ENCODE results near the gene MED16. TPM values are rescaled to one million over a fixed set of nuclear protein-coding genes. Genes with fewer than 3 reads are reported as not detected.

The MED16 gene
- total and polyA plus RNA-seq, 2 donors (not counting 1 experiment from before 2014, with no cell fraction given) = 19.3 to 35.0 TPM

DNA sequence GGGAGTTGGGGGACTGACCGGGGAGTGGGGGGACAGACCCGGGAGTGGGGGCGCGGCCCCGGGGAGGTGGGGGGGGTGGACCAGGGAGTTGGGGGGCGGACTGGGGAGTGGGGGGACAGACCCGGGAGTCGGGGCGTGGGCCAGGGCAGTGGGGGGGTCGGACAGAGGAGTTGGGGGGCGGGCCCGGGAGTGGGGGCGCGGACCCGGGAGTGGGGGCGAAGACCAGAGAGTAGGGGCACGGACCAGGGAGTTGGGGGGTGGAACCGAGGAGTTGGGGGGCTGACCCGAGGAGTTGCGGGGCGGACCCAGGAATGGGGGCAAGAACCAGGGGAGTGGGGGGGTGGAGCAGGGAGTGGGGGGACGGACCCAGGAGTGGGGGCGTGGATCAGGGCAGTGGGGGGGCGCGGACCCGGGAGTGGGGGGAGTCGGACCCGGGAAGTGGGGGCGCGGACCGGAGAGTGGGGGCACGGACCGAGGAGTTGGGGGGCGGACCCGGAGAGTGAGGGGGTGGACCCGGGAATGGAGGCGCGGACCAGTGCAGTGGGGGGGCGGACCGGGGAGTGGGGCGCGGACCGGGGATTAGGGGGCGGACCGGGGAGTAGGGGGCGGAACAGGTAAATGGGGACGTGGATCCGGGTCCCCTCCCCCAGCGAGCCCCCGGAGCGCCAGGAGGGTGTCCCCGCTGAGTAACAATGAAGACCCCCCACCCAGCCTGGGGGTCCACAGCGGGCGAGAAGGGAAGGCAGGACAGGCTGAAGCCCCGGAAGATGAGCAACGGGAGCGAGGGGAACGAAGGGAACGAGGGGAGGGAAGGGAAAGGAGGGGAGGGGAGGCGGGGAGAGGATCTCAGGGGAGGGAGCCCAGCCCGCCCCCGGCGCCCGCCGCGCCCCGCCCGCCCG lies 19.4 kb upstream of the MED16 start:
- H3K79me2 ChIP-seq (ENCODE audit: control insufficient read depth, insufficient read depth, low read length) = peaks cover 12% of the 10 kb centered on the region
- TF ChIP-seq, protein P1, sequence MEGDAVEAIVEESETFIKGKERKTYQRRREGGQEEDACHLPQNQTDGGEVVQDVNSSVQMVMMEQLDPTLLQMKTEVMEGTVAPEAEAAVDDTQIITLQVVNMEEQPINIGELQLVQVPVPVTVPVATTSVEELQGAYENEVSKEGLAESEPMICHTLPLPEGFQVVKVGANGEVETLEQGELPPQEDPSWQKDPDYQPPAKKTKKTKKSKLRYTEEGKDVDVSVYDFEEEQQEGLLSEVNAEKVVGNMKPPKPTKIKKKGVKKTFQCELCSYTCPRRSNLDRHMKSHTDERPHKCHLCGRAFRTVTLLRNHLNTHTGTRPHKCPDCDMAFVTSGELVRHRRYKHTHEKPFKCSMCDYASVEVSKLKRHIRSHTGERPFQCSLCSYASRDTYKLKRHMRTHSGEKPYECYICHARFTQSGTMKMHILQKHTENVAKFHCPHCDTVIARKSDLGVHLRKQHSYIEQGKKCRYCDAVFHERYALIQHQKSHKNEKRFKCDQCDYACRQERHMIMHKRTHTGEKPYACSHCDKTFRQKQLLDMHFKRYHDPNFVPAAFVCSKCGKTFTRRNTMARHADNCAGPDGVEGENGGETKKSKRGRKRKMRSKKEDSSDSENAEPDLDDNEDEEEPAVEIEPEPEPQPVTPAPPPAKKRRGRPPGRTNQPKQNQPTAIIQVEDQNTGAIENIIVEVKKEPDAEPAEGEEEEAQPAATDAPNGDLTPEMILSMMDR (conservative IDR thresholded peaks at IDR 0.05 in 1 of 2, IDR thresholded peaks at IDR 0.05 in 1 of 2; ENCODE audit: low read depth in 1 of 2, low read length in 2 of 2) = no peak
- TF ChIP-seq EZH2 (IDR thresholded peaks at IDR 0.05; ENCODE audit: low read length, missing control alignments) = no peak
- no peak for DNase-seq (ENCODE audit: low read depth in 2 of 2)

DNA sequence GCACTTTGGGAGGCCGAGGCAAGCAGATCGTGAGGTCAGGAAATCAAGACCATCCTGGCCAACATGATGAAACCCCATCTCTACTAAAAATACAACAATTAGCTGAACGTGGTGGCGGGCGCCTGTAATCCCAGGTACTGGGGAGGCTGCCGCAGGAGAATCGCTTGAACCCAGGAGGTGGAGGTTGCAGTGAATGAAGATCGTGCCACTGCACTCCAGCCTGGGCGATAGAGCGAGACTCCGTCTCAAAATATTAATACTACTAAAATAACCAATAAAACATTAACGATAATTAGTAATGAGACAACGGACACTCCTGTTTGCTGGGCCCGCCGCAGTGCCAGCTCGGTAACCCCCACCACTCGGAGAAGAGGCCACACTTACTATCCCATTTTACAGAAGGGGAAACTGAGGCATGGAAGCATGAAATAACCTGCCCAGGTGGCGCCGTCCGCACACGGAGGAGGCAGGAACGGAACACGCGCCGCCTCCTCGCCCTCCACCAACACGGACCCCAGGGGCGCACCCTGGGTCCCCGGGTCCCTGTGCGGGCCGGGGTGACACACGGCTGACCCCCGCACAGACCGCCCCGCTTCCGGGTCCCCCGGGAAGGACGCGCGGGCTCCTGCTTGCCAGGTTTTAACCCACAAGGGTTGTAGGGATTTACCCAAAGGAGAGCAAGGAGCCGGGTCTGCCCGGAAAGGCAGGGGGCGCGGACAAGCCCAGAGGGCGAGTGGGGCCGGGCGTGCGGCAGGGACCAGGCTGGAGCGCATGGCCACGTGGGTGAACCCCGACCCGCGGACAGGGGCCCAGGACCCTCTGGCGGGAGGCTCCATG lies 18.4 kb upstream of the MED16 start:
- Histone ChIP-seq H2AFZ (ENCODE audit: low read length) (no peak overlapping the region), H3K79me2 (ENCODE audit: control insufficient read depth, insufficient read depth, low read length) (peaks cover 12% of the 10 kb centered on the region), H3K27ac (ENCODE audit: insufficient read depth, low read length) (no peak overlapping the region), H3K4me1 (ENCODE audit: control insufficient read depth, extremely low read depth, insufficient read depth, low read length) (peaks cover 6% of the 10 kb centered on the region), H3K36me3 (ENCODE audit: control insufficient read depth, insufficient read depth, low read length) (no peaks in the 10 kb centered on the region), H3K4me3 (replicated peaks in 1 of 4; ENCODE audit: control extremely low read depth in 1 of 4, insufficient read depth in 1 of 4, low read depth in 3 of 4, low read length in 4 of 4) (peak overlapping the region in 1 of 4 experiments; percentile 25), H4K20me1 (ENCODE audit: control insufficient read depth, extremely low read depth, insufficient read depth, low read length) (no peaks in the 10 kb centered on the region), H3K4me2 (ENCODE audit: extremely low read depth, insufficient read depth, low read length) (peak overlapping the region; percentile 25), H3K9ac (ENCODE audit: insufficient read depth, low read length) (no peak overlapping the region), H3K9me3 (ENCODE audit: control insufficient read depth, insufficient read depth, low read depth, low read length) (no peaks in the 10 kb centered on the region), H3K27me3 (ENCODE audit: control insufficient read depth, insufficient read depth, low read length) (no peaks in the 10 kb centered on the region)
- DNase-seq (ENCODE audit: low read depth in 2 of 2) = no peak
- TF ChIP-seq EZH2 (IDR thresholded peaks at IDR 0.05; ENCODE audit: low read length, missing control alignments) = no peak
- TF ChIP-seq, protein P1 (conservative IDR thresholded peaks at IDR 0.05 in 1 of 2, IDR thresholded peaks at IDR 0.05 in 1 of 2; ENCODE audit: low read depth in 1 of 2, low read length in 2 of 2) = no peak

More for the DNA sequence above, 19.4 kb upstream of the MED16 start:
- Histone ChIP-seq H3K27me3 (ENCODE audit: control insufficient read depth, insufficient read depth, low read length) (peaks cover 3% of the 10 kb centered on the region), H3K4me2 (ENCODE audit: extremely low read depth, insufficient read depth, low read length) (no peak overlapping the region), H3K9ac (ENCODE audit: insufficient read depth, low read length) (peak overlapping the region; percentile 78), H3K4me1 (ENCODE audit: control insufficient read depth, extremely low read depth, insufficient read depth, low read length) (peaks cover 6% of the 10 kb centered on the region), H3K27ac (ENCODE audit: insufficient read depth, low read length) (peak overlapping the region; percentile 71), H3K9me3 (ENCODE audit: control insufficient read depth, insufficient read depth, low read depth, low read length) (no peaks in the 10 kb centered on the region), H4K20me1 (ENCODE audit: control insufficient read depth, extremely low read depth, insufficient read depth, low read length) (no peaks in the 10 kb centered on the region), H3K36me3 (ENCODE audit: control insufficient read depth, insufficient read depth, low read length) (no peaks in the 10 kb centered on the region), H2AFZ (ENCODE audit: low read length) (no peak overlapping the region), H3K4me3 (replicated peaks in 1 of 4; ENCODE audit: control extremely low read depth in 1 of 4, insufficient read depth in 1 of 4, low read depth in 3 of 4, low read length in 4 of 4) (peak overlapping the region; percentile 54 to 84 (median 62))
